OCI-LY1 (cell line): ENCODE data around the gene CFAP97D1.

Experiments used
- H2AFZ ChIP-seq: fragments of 200-600 bp; sonication (generic), shearing (Covaris generic); 2 replicates; pipeline ENCODE4 v1.6.0; 2014; ENCODE audit warnings: antibody characterized with exemption, mild to moderate bottlenecking, low read length
- H3F3A ChIP-seq: fragments of 200-600 bp; sonication (generic), shearing (Covaris generic); 2 replicates; pipeline ENCODE4 v1.6.0; 2014; ENCODE audit warnings: mild to moderate bottlenecking, antibody characterized with exemption, low read length, moderate library complexity; ENCODE audit not compliant: insufficient read depth
- H3K27ac ChIP-seq: fragments of 200-600 bp; sonication (generic); 2 replicates; pipeline ENCODE4 v1.5.1; 2014; ENCODE audit warnings: low read length, mixed run types, mild to moderate bottlenecking, low read depth; ENCODE audit not compliant: poor library complexity, severe bottlenecking
- H3K27me3 ChIP-seq: fragments of 200-600 bp; sonication (generic); 2 replicates; pipeline ENCODE4 v1.6.0; 2014; ENCODE audit warnings: antibody characterized with exemption, mild to moderate bottlenecking, low read length, moderate library complexity; ENCODE audit not compliant: insufficient read depth
- H3K36me3 ChIP-seq: fragments of 200-600 bp; sonication (generic); 2 replicates; pipeline ENCODE4 v1.6.1; 2014; ENCODE audit warnings: mild to moderate bottlenecking, antibody characterized with exemption, low read length, moderate library complexity, mixed read lengths; ENCODE audit not compliant: insufficient read depth
- H3K4me1 ChIP-seq: fragments of 200-600 bp; sonication (generic); 2 replicates; pipeline ENCODE4 v1.5.1; 2014; ENCODE audit warnings: mild to moderate bottlenecking, low read length, moderate library complexity; ENCODE audit not compliant: insufficient read depth, severe bottlenecking
- H3K4me2 ChIP-seq: fragments of 200-600 bp; sonication (generic), shearing (Covaris generic); 2 replicates; pipeline ENCODE4 v1.6.1; 2014; ENCODE audit warnings: low read length
- H3K4me3 ChIP-seq: fragments of 200-600 bp; sonication (generic); 2 replicates; pipeline ENCODE4 v1.5.1; 2014; ENCODE audit warnings: low read length, low read depth, mild to moderate bottlenecking, mixed read lengths; ENCODE audit not compliant: poor library complexity, severe bottlenecking
- H3K79me2 ChIP-seq: fragments of 200-600 bp; shearing (Covaris generic); 2 replicates; pipeline ENCODE4 v1.6.1; 2016; ENCODE audit warnings: mixed run types, low read length, mixed read lengths; ENCODE audit not compliant: insufficient read depth
- H3K9ac ChIP-seq: fragments of 200-600 bp; sonication (generic), shearing (Covaris generic); 2 replicates; pipeline ENCODE4 v1.6.1; 2014; ENCODE audit warnings: mild to moderate bottlenecking, low read length, mixed read lengths
- H3K9me2 ChIP-seq: fragments of 200-600 bp; sonication (generic), shearing (Covaris generic); 2 replicates; pipeline ENCODE4 v1.6.1; 2014; ENCODE audit warnings: low read depth, mild to moderate bottlenecking, low read length, mixed read lengths
- H3K9me3 ChIP-seq: fragments of 200-600 bp; shearing (Covaris generic); 2 replicates; pipeline ENCODE4 v1.6.1; 2014; ENCODE audit warnings: low read length, mixed read lengths
- H4K20me1 ChIP-seq: fragments of 200-600 bp; sonication (generic), shearing (Covaris generic); 2 replicates; pipeline ENCODE4 v1.6.0; 2016; ENCODE audit warnings: mild to moderate bottlenecking, low read length; ENCODE audit not compliant: insufficient read depth
- CTCF ChIP-seq: fragments of 200-600 bp; sonication (generic), shearing (Covaris generic); IDR thresholded peaks from 2 replicates; pipeline ENCODE4 v1.5.1; 2017; ENCODE audit warnings: mild to moderate bottlenecking, antibody characterized with exemption, low read length, moderate library complexity, mixed read lengths
- EZH2 ChIP-seq: fragments of 200-600 bp; sonication (generic), shearing (Covaris generic); IDR thresholded peaks from 2 replicates; pipeline ENCODE4 v1.8.0; 2017; ENCODE audit warnings: borderline replicate concordance, mixed run types, mild to moderate bottlenecking, antibody characterized with exemption, low read length, moderate library complexity, mixed read lengths

The CFAP97D1 gene

GRCh38 chr17:43760254-43760852 is 19.9 kb upstream of the CFAP97D1 start:
- H3K79me2 ChIP-seq = no peaks in the 10 kb centered on the region
- H3K27ac ChIP-seq = no peak overlapping the region
- no peak overlapping the region for H3K9ac ChIP-seq
- no peaks in the 10 kb centered on the region for H3K4me1 ChIP-seq
- no peaks in the 10 kb centered on the region for H3F3A ChIP-seq
- peaks cover 4% of the 10 kb centered on the region; the same call in 1 of the 2 replicates for H3K27me3 ChIP-seq
- H3K4me2 ChIP-seq = no peak overlapping the region
- no peaks in the 10 kb centered on the region for H4K20me1 ChIP-seq
- H3K36me3 ChIP-seq = no peaks in the 10 kb centered on the region
- no peak overlapping the region for H3K4me3 ChIP-seq
- no peaks in the 10 kb centered on the region for H3K9me3 ChIP-seq
- H2AFZ ChIP-seq = no peak overlapping the region
- H3K9me2 ChIP-seq = no peaks in the 10 kb centered on the region
- TF ChIP-seq EZH2 (no peak), CTCF (peak; percentile 100)

- H3F3A ChIP-seq = no peaks in the 10 kb centered on the region
- no peaks in the 10 kb centered on the region for H3K27me3 ChIP-seq
- H3K4me3 ChIP-seq = no peak overlapping the region
- H3K4me1 ChIP-seq = no peaks in the 10 kb centered on the region
- no peaks in the 10 kb centered on the region for H3K79me2 ChIP-seq
- no peaks in the 10 kb centered on the region for H3K9me3 ChIP-seq
- H3K9me2 ChIP-seq = no peaks in the 10 kb centered on the region
- no peaks in the 10 kb centered on the region; the same call in 1 of the 2 replicates for H3K36me3 ChIP-seq
- H3K9ac ChIP-seq = no peak overlapping the region
- no peak overlapping the region for H3K4me2 ChIP-seq
- H2AFZ ChIP-seq = no peak overlapping the region
- TF ChIP-seq EZH2 (no peak), CTCF (peak; percentile 93)
- no peaks in the 10 kb centered on the region for H4K20me1 ChIP-seq
- no peak overlapping the region for H3K27ac ChIP-seq
These were observed 13.7 kb upstream of the CFAP97D1 start for GRCh38 chr17:43766413-43767052.

GRCh38 chr17:43767053-43767712 is 13.1 kb upstream of the CFAP97D1 start:
- Histone ChIP-seq H3K4me3 (no peak overlapping the region), H3F3A (no peaks in the 10 kb centered on the region), H3K79me2 (no peaks in the 10 kb centered on the region), H3K9me2 (no peaks in the 10 kb centered on the region), H3K27me3 (no peaks in the 10 kb centered on the region), H3K9ac (no peak overlapping the region), H3K9me3 (no peaks in the 10 kb centered on the region), H3K4me2 (no peak overlapping the region), H2AFZ (no peak overlapping the region), H3K36me3 (no peaks in the 10 kb centered on the region; the same call in 1 of the 2 replicates), H3K27ac (no peak overlapping the region), H3K4me1 (no peaks in the 10 kb centered on the region), H4K20me1 (no peaks in the 10 kb centered on the region)
- no peak for TF ChIP-seq EZH2
